H54 (cell line): ENCODE data around the gene GIGYF1.
"Not testable (repeated sequence)": the region's sequence is repeated elsewhere in the genome, so short reads cannot be mapped to it uniquely, and the experiment has no call there.

Experiments
- DNase-seq: peaks from one replicate; pipeline ENCODE4 v3.0.0; 2011; ENCODE audit warnings: low spot score, mixed read lengths; ENCODE audit not compliant: insufficient read length
- FAIRE-seq: peaks from 3 replicates; lab custom pipeline; 2011; peaks lifted over from hg19 to GRCh38; lab: Jason Lieb, UNC
- POLR2A ChIP-seq: IDR thresholded peaks from 2 replicates; pipeline ENCODE4 v1.6.1; 2011; ENCODE audit warnings: low read depth, mild to moderate bottlenecking, low read length

GIGYF1 gene

GRCh38 chr7:100694098-100694745 is at the start of gene GIGYF1:
Gene GIGYF1, minus strand, starts transcription at chr7:100694250. Its CDS starts 6,012 bp downstream, at chr7:100688238.
- peak; percentile 83 for DNase-seq
- no peak for FAIRE-seq
- TF ChIP-seq POLR2A: 0 out of 2 replicates have a peak, but pooled peaks have one; percentile 13

- FAIRE-seq: no peak
- no peak for DNase-seq
- no peak for TF ChIP-seq POLR2A
Observed at GRCh38 chr7:100739934-100740333, 45.9 kb upstream of the GIGYF1 start.

GRCh38 chr7:100736671-100737070 is 42.6 kb upstream of the GIGYF1 start:
- DNase-seq (no peak), FAIRE-seq (no peak)
- TF ChIP-seq POLR2A: no peak

- DNase-seq: no peak
- FAIRE-seq: no peak
- no peak for TF ChIP-seq POLR2A
Observed at GRCh38 chr7:100735730-100736129, 41.7 kb upstream of the GIGYF1 start.

GRCh38 chr7:100731937-100732636 is 38.0 kb upstream of the GIGYF1 start:
- FAIRE-seq (no peak), DNase-seq (no peak)
- no peak for TF ChIP-seq POLR2A

- DNase-seq: no peak
- no peak for TF ChIP-seq POLR2A
- FAIRE-seq: no peak
Observed at GRCh38 chr7:100730136-100730800, 36.2 kb upstream of the GIGYF1 start.

GRCh38 chr7:100728196-100728595 is 34.1 kb upstream of the GIGYF1 start:
- DNase-seq (no peak), FAIRE-seq (no peak)
- TF ChIP-seq POLR2A: no peak

- DNase-seq (no peak), FAIRE-seq (no peak)
- TF ChIP-seq POLR2A: no peak
Observed at GRCh38 chr7:100726996-100727761, 33.1 kb upstream of the GIGYF1 start.

- FAIRE-seq, DNase-seq: not testable (repeated sequence)
Observed at GRCh38 chr7:100724364-100724763, 30.3 kb upstream of the GIGYF1 start.

GRCh38 chr7:100723732-100724275 is 29.8 kb upstream of the GIGYF1 start:
- FAIRE-seq (no peak), DNase-seq (no peak)
- no peak for TF ChIP-seq POLR2A

GRCh38 chr7:100722480-100723212 is 28.6 kb upstream of the GIGYF1 start:
- FAIRE-seq (no peak), DNase-seq (no peak)
- no peak for TF ChIP-seq POLR2A

- TF ChIP-seq POLR2A: no peak
- DNase-seq (no peak), FAIRE-seq (no peak)
Observed at GRCh38 chr7:100721505-100721812, 27.4 kb upstream of the GIGYF1 start.
